ENCODE data around the gene NTSR2. TPM values are rescaled to one million over a fixed set of nuclear protein-coding genes. Genes with fewer than 3 reads are reported as not detected.

NTSR2 gene
- total RNA-seq, 2 experiments from 2014 or later, result not detected

- Mint-ChIP-seq H3K4me3 (no peak overlapping the region), H3K27me3 (peaks cover 7% of the 10 kb centered on the region), H3K27ac (no peak overlapping the region), H3K36me3 (no peaks in the 10 kb centered on the region), H3K9me3 (ENCODE audit: low read depth) (no peaks in the 10 kb centered on the region), H3K4me1 (no peaks in the 10 kb centered on the region)
- CTCF ChIA-PET, result no interaction called here
- ATAC-seq, result no peak
- no peak for DNase-seq
Observed at GRCh38 chr2:11709293-11709692, 39.3 kb upstream of the NTSR2 start.

DNA sequence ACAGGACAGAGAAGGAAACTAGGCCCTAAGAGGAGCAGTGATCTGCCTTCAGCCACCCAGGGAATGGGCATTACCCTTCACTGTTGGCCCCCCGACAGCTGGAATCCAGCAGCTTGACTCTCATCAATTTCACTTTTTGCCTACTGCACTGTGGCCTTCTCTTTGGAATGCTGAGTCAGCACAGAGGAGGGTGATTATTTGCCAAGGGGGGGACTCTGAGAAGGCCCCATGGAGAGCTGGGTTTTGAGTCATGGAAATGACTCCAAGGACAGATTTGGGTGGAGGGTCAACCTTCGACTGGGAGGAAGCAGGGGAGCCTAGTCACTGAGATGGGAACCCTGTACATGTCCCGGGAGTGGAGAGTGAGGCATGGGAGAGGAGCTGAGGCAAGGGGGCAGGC lies 38.1 kb upstream of the NTSR2 start:
- Mint-ChIP-seq H3K4me1 (no peaks in the 10 kb centered on the region), H3K9me3 (ENCODE audit: low read depth) (no peaks in the 10 kb centered on the region), H3K36me3 (no peaks in the 10 kb centered on the region), H3K27ac (no peak overlapping the region), H3K4me3 (no peak overlapping the region), H3K27me3 (peaks cover 7% of the 10 kb centered on the region)
- DNase-seq (no peak), ATAC-seq (no peak)
- CTCF ChIA-PET, result interaction anchor here (0.8 kb wide), 1 partner anchor 12 kb away, joined by 3 read pairs; no protein-coding TSS in a partner anchor

- Mint-ChIP-seq H3K27me3 (peaks cover 5% of the 10 kb centered on the region), H3K36me3 (no peaks in the 10 kb centered on the region), H3K27ac (no peak overlapping the region), H3K9me3 (ENCODE audit: low read depth) (no peaks in the 10 kb centered on the region), H3K4me1 (no peaks in the 10 kb centered on the region), H3K4me3 (no peak overlapping the region)
- DNase-seq, result no peak
- CTCF ChIA-PET, result interaction anchor here (1.2 to 1.8 kb wide), 2 partner anchors 26 to 79 kb away, joined by 3 to 5 read pairs; no protein-coding TSS in a partner anchor
- no peak for ATAC-seq
Observed at GRCh38 chr2:11705711-11706110, 35.7 kb upstream of the NTSR2 start.

DNA sequence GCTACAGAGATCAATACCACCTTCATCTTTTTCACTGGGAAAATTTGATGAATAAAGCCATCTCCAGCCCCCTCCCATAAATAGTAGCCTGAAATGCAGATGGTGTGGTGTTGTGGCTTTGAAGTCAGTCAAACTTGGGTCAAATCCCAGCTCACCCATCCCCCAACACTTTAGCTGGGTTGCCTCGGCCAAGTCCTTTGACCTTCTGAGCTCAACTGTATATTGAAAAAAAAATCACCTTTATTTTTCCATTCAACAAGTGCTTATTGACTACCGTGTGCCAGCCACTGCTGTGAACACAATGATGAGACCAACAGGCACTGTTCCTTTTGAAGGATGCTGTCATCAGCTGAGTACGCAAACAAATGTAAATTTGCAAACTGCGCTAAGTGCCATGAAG lies 35.1 kb upstream of the NTSR2 start:
- no peak overlapping the region for H3K27ac Mint-ChIP-seq
- ATAC-seq (no peak), DNase-seq (no peak)
- H3K4me3 Mint-ChIP-seq, result no peak overlapping the region
- CTCF ChIA-PET, result interaction anchor here (1.2 to 1.8 kb wide), 2 partner anchors 27 to 79 kb away, joined by 3 to 5 read pairs; no protein-coding TSS in a partner anchor
- H3K4me1 Mint-ChIP-seq, result no peaks in the 10 kb centered on the region
- no peaks in the 10 kb centered on the region for H3K9me3 Mint-ChIP-seq (ENCODE audit: low read depth)
- H3K27me3 Mint-ChIP-seq, result peaks cover 4% of the 10 kb centered on the region
- no peaks in the 10 kb centered on the region for H3K36me3 Mint-ChIP-seq

DNA sequence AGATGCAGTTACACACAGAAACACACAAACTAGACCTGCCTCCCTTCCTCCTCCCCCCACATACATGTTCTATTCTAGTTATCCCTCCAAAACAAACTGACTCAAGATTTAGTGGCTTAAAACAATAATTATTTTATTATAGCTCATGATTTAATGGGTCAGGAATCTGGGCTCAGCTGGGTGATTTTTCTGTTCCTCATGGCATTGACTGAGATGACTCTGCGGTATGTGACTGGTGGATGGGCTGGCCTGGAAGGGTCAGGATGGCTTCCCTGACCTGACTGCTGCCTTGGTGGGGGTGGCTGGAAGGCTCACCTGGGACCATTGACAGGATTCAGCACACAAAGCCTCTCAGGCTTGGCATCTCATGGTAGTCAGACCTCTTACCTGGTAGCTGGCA lies 33.7 kb upstream of the NTSR2 start:
- ATAC-seq, result no peak
- Mint-ChIP-seq H3K4me1 (no peaks in the 10 kb centered on the region), H3K36me3 (no peaks in the 10 kb centered on the region), H3K27me3 (no peaks in the 10 kb centered on the region), H3K27ac (no peak overlapping the region), H3K9me3 (ENCODE audit: low read depth) (no peaks in the 10 kb centered on the region), H3K4me3 (no peak overlapping the region)
- DNase-seq, result no peak
- CTCF ChIA-PET, result interaction anchor here (0.9 to 1.3 kb wide), 2 partner anchors 11 to 76 kb away, joined by 5 to 6 read pairs; no protein-coding TSS in a partner anchor

DNA sequence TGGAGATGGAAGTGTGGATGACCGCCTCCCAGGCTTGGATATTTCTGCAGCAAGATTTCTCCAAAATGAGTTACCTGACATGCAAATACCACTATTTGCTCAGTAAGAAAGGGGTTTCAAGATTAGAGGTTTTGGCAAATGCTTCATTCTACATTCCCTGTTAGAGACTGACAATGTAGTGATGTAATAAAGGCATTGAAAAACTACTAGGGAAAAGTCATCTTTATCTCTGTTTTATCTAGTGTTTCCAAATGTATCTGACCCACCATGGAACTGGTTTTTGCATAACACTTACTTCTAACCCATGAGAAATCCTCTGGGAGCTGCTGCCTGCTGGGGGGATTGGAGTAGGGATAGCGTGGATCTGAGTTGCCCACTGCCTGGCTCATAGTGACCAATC lies 33.0 kb upstream of the NTSR2 start:
- no peaks in the 10 kb centered on the region for H3K27me3 Mint-ChIP-seq
- DNase-seq (no peak), ATAC-seq (no peak)
- no peak overlapping the region for H3K27ac Mint-ChIP-seq
- no peaks in the 10 kb centered on the region for H3K36me3 Mint-ChIP-seq
- no peak overlapping the region for H3K4me3 Mint-ChIP-seq
- no peaks in the 10 kb centered on the region for H3K4me1 Mint-ChIP-seq
- no peaks in the 10 kb centered on the region for H3K9me3 Mint-ChIP-seq (ENCODE audit: low read depth)
- CTCF ChIA-PET, result interaction anchor here (0.9 to 1.3 kb wide), 2 partner anchors 10 to 76 kb away, joined by 5 to 6 read pairs; no protein-coding TSS in a partner anchor

- H3K4me1 Mint-ChIP-seq, result no peaks in the 10 kb centered on the region
- CTCF ChIA-PET, result interaction anchor here (1.0 kb wide), 1 partner anchor 17 kb away, joined by 3 read pairs; no protein-coding TSS in a partner anchor
- no peaks in the 10 kb centered on the region for H3K9me3 Mint-ChIP-seq (ENCODE audit: low read depth)
- no peaks in the 10 kb centered on the region for H3K27me3 Mint-ChIP-seq
- DNase-seq (no peak), ATAC-seq (no peak)
- no peak overlapping the region for H3K27ac Mint-ChIP-seq
- H3K36me3 Mint-ChIP-seq, result no peaks in the 10 kb centered on the region
- no peak overlapping the region for H3K4me3 Mint-ChIP-seq
Observed at GRCh38 chr2:11701751-11702301, 31.8 kb upstream of the NTSR2 start.

DNA sequence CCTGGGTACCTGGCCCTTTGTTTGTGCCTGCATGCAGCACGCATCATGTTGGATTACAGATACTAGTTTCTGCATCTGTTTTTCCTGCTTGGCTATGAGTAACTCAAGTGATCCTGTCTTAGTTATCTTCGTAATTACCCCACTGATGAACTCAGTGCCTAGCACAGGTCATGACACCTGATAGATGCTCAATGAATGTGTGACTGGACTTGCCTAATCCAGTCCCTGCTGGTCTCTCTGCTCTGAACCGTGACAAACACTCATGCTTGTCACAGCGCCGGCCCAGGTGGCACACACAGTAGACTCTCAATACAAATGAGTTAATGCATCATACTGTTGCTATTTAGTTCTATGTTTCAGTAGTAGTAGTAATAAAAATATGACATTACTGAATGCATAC lies 31.2 kb upstream of the NTSR2 start:
- Mint-ChIP-seq H3K9me3 (ENCODE audit: low read depth) (no peaks in the 10 kb centered on the region), H3K27ac (no peak overlapping the region), H3K4me3 (no peak overlapping the region), H3K27me3 (no peaks in the 10 kb centered on the region), H3K4me1 (no peaks in the 10 kb centered on the region), H3K36me3 (no peaks in the 10 kb centered on the region)
- CTCF ChIA-PET, result interaction anchor here (1.3 kb wide), 1 partner anchor 18 kb away, joined by 3 read pairs; no protein-coding TSS in a partner anchor
- DNase-seq (no peak), ATAC-seq (no peak)

DNA sequence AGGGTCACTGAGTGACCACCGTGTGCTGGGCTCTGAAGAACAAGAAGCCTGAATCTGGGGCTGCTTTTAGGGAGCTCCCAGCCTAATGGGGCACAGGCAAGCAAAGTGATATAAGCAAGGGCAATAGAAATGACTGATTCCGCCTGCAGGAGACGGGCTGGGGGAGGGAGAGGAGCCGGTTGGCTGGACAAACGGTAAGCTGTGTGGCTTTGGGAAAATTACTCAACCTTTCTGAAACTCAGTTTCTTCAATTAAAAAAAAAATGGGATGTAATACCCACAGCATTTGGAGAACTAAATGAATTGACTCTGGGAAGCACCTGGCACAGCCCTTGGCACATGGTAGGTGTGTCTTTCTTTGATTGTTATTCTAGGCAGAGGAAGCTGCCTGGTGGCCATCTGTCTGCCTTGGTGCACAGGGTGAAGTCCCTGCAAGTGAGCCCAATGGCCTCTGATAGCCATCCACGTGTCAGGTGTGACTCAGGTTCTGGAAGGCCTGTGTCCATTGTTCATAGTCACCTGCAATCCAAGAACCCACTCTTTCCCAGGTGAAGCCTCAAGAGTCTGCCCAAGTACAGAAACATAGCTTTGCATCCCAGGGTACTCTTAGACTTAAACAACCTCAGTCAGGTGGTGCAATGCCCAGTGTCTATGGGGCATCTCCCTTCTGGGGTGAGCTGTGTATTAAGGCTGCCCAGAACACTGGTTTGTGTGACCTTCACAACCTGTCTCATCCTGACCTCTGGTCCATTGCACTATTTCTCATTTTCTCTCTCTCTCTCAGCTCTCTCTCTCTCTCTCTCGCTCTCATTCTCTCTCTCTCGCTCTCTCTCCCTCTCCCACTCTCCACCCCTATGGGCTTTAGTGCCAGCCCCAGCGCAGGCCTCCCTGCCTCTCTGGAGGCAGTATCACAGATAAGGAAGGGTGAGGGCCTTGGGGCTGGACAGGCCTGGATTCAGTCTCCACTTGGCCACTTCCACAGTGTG lies 30.0 kb upstream of the NTSR2 start:
- H3K36me3 Mint-ChIP-seq, result no peaks in the 10 kb centered on the region
- no peak for DNase-seq
- no peak overlapping the region for H3K27ac Mint-ChIP-seq
- H3K9me3 Mint-ChIP-seq (ENCODE audit: low read depth), result no peaks in the 10 kb centered on the region
- ATAC-seq, result no peak
- no peak overlapping the region for H3K4me3 Mint-ChIP-seq
- no peaks in the 10 kb centered on the region for H3K27me3 Mint-ChIP-seq
- no peaks in the 10 kb centered on the region for H3K4me1 Mint-ChIP-seq
- CTCF ChIA-PET, result interaction anchor here (1.3 to 3.9 kb wide), 2 partner anchors 12 to 19 kb away, joined by 3 to 11 read pairs; no protein-coding TSS in a partner anchor

- Mint-ChIP-seq H3K4me3 (no peak overlapping the region), H3K9me3 (ENCODE audit: low read depth) (no peaks in the 10 kb centered on the region), H3K27me3 (no peaks in the 10 kb centered on the region), H3K27ac (no peak overlapping the region), H3K36me3 (no peaks in the 10 kb centered on the region), H3K4me1 (no peaks in the 10 kb centered on the region)
- ATAC-seq (no peak), DNase-seq (no peak)
- CTCF ChIA-PET, result interaction anchor here (1.1 to 3.9 kb wide), 5 partner anchors 11 to 87 kb away, joined by 4 to 11 read pairs (median 5); no protein-coding TSS in a partner anchor
Observed at GRCh38 chr2:11698009-11698922, 28.3 kb upstream of the NTSR2 start.

DNA sequence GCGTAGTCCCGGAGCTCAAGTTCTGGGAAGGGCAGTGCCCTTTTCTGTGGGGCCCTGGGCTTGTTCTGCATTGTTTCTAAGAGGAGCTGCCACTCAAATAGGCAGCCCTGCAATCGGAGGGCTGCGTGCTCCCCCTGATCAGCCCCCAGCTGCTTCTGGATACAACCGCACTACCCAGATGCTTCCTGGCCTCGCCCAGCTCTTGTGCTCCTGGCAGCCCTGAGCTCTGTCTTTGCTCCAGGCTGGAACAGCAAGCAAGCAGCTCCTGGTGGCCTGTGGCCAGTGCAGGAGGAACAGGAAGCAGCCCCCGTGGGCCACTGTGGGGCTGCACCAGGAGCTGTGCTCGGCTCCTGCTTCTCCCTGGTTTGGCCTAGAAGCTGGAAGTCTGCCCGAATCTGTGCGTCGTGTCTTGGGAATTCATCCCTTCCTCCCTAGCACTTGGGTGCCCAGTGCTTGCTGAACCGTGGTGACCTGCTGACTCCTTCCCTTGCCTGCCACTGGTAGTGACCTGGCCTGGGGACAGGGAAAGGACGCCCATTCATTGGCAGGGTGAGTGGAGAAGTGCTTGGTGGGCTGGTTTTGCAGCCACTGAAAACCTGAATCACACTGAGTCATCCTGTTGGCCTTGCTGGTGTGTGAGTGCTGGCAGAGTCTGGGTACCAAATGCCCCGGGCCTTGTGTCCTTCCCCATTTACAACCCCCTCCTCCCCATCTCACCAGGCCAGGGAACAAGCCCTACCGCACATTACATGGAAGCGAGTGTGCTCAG lies 27.3 kb upstream of the NTSR2 start:
- ATAC-seq (no peak), DNase-seq (no peak)
- H3K27me3 Mint-ChIP-seq, result no peaks in the 10 kb centered on the region
- H3K4me3 Mint-ChIP-seq, result no peak overlapping the region
- H3K27ac Mint-ChIP-seq, result no peak overlapping the region
- no peaks in the 10 kb centered on the region for H3K4me1 Mint-ChIP-seq
- H3K9me3 Mint-ChIP-seq (ENCODE audit: low read depth), result no peaks in the 10 kb centered on the region
- H3K36me3 Mint-ChIP-seq, result no peaks in the 10 kb centered on the region
- CTCF ChIA-PET, result interaction anchor here (1.2 to 6.5 kb wide), 6 partner anchors 10 to 88 kb away, joined by 3 to 60 read pairs (median 4); partner anchors contain the start of gene LPIN1

GRCh38 chr2:11696736-11697102 lies 26.7 kb upstream of the NTSR2 start:
- DNase-seq, result no peak

More at GRCh38 chr2:11696736-11697102, 26.7 kb upstream of the NTSR2 start:
- CTCF ChIA-PET, result interaction anchor here (1.2 to 6.5 kb wide), 5 partner anchors 9 to 88 kb away, joined by 3 to 60 read pairs (median 4); partner anchors contain the start of gene LPIN1
- no peaks in the 10 kb centered on the region for H3K27me3 Mint-ChIP-seq
- no peaks in the 10 kb centered on the region for H3K4me1 Mint-ChIP-seq
- H3K36me3 Mint-ChIP-seq, result no peaks in the 10 kb centered on the region
- H3K9me3 Mint-ChIP-seq (ENCODE audit: low read depth), result no peaks in the 10 kb centered on the region
- no peak overlapping the region for H3K27ac Mint-ChIP-seq
- no peak for ATAC-seq
- no peak overlapping the region for H3K4me3 Mint-ChIP-seq
